ENCODE data around the gene SCYGR7.
"Not testable (repeated sequence)": the region's sequence is repeated elsewhere in the genome, so short reads cannot be mapped to it uniquely, and the experiment has no call there.

The SCYGR7 gene

GRCh38 chr2:227728035-227728434 lies at the start of gene SCYGR7:
Gene SCYGR7, plus strand, starts transcription at chr2:227728335. Its CDS starts 0 bp downstream, at chr2:227728335.
- DNase-seq, result no peak

DNA sequence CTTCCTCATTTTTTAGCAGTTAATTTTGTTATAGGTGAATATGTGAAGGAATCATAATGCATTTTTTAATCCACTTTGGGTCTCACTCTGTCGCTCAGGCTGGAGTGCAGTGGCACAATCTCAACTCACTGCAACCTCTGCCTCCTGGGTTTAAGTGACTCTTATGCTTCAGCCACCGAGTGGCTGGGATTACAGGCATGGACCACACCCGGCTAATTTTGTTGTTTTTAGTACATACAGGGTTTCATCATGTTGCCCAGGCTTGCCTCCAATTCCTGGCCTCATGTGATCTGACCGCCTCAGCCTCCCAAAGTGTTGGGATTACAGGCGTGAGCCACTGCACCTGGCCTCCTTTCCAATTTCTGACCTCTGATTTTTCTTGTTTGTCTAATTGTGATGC lies 43.9 kb upstream of the SCYGR7 start:
- no peak for DNase-seq

DNA sequence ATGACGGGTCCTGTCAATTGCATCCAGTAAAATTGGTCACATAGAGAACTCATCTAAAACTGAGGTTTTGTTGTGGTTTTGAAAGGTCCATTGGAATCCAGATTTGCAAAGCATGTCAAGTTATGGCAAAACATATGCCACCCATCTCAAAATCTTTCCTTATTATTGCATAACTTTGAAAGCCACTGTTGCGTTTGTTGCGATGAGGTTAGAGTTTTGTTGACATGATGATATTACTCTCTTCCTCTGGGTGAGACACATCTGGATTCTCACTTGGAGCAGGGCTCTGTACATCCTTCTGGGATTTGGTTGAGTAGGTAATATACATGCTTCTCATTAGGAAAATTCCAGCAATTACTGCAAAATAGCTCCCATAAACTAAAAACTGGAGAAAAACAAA lies 40.9 kb upstream of the SCYGR7 start:
- no peak for DNase-seq

GRCh38 chr2:227696990-227697679 lies 31.0 kb upstream of the SCYGR7 start:
- DNase-seq, result no peak

DNA sequence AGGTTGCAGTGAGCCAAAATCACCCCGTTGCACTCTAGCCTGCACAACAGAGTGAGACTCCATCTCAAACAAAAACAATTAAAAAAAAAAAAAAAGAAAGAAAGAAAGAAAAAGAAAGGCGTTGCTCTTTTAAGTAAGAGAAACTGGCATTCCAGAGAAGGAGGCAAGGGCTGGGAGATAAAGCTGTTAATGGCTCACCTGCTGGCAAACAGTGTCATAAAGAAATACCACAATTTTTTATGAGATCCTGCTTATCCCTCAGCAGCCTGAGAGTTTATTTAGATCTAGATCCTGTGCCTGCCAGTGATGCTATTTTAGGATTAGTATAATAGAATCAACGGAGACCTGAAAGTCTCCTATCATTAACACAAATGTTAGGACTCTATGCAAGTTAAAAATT lies 26.6 kb upstream of the SCYGR7 start:
- no peak for DNase-seq

DNA sequence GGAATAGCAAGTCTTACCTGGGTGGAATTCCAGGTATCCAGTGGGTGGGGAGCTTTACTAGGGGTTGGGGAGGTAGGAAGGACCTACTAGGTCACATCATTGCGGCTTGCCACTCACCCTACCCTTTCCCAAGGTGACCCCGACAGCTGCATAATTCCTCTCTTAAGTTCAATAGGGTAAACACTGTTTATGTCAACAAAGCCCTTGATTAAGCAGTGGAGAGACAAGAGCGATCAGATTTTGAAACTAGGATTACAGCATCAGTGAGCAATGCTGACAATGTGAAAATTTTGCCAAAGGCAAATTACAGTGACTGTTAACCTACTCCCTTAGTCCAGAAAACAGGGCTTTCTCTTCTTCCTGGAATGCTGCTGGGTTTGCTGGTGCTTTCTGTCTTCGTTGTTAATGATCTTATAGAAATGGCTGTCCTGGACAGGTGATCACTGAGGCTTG lies 24.8 kb upstream of the SCYGR7 start:
- DNase-seq, result no peak

DNA sequence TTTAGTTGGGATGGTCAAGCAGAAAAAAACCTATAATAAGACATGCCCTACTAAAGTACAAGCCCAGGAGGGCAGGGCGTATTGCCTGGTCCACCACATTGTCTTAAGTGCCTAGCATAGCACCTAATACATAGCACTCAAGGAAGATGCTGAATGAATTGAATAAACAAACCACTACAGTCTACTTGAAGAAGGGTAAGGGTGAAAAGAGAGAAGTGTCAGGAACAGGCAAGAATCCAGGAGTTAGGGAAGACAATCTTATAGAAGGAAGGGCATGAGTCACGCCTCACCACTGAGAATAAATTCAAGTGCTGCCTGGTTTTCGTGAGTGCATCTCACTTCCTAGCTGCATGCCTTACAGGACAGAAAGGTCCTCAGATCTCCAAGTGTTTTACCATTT lies 24.2 kb upstream of the SCYGR7 start:
- DNase-seq, result no peak

- no peak for DNase-seq
These were observed 21.3 kb upstream of the SCYGR7 start for GRCh38 chr2:227706859-227707258.

- no peak for DNase-seq
These were observed 20.7 kb upstream of the SCYGR7 start for GRCh38 chr2:227707390-227707789.

- DNase-seq, result no peak
These were observed 17.1 kb upstream of the SCYGR7 start for GRCh38 chr2:227710986-227711385.

DNA sequence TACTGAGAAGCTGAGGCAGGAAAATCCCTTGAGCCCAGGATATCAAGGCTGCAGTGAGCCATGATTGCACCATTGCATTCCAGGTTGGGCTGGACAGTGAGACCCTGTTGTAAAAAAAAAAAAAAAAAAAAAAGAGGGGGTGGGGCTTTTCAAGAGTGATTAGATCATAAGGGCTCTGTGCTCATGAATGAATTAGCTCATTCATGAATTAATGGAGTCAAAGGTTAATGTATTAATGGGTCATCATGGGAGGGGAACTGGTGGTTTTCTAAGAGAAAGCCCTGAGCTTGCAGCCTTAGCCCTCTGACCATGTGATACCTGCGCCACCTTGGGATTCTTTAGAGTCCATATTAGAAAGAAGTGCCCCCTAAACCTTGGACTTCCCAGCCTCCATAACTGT lies 14.8 kb upstream of the SCYGR7 start:
- DNase-seq, result no peak

- no peak for DNase-seq
These were observed 11.6 kb upstream of the SCYGR7 start for GRCh38 chr2:227716501-227716900.

- DNase-seq, result no peak
These were observed 10.2 kb upstream of the SCYGR7 start, which contains the start of gene SLC19A3 for GRCh38 chr2:227717687-227718567. Gene SLC19A3, minus strand, starts transcription at chr2:227718028. Its CDS starts 15,710 bp downstream, at chr2:227702318.

GRCh38 chr2:227719641-227720040 lies 8.5 kb upstream of the SCYGR7 start:
- no peak for DNase-seq

DNA sequence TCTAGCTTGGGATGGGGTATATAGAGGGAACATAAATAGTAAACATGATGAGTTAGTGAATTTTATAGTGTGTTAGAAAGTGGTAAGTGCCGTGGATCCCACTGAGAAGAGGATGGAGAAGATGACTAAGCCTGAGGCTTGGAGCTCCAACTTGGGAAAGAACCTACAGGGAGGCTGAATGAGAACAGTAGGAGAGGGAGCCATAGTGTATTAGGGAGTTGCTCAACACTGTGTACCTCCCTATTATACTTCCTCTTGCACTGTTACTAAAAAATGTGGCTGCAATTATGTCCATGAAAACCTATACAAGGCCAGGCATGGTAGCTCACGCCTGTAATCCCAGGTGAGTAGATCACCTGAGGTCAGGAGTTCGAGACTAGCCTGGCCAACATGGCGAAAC lies 7.5 kb upstream of the SCYGR7 start:
- DNase-seq, result no peak

DNA sequence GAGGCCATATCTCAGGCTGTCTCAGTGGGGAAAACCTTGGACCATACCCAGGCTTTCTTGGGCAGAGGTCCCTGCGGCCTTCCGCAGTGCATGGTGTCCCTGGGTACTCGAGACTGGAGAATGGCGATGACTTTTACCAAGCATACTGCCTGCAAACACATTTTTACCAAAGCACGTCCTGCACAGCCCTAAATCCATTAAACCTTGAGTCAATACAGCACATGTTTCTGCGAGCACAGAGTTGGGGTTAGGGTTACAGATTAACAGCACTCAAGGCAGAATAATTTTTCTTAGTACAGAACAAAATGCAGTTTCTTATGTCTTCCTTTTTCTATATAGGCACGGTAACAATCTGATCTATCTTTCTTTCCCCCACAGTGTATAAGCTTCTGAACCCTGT lies 5.3 kb upstream of the SCYGR7 start:
- not testable (repeated sequence) for DNase-seq

DNA sequence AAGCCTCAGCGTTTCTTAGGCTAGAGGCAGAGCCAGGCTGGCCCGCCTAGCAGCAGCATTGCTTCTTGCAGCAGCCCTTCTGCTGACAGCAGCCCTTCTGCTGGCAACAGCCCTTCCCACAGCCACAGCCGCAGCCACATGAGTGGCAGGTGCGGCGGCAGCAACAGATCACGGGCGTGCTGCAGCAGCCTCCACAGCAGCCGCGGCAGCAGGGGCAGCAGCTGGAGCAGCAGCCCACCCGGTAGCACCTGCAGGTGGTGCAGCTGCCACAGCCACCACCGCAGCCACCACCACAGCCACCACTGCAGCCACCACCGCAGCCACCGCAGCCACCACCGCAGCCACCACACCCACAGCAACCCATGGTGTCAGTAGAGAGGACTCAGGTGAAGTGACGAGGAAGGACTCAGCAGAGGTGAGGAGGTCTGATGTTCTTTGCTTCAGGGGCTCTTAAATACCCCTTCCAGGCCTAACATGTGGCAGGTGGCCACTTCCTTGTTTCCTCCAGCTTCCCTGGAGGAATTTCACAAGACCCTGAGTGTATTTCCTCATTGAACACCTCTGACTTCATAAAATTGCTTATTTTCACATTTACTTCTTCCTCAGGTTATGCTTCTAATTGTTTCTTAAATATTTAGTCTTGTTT lies 3.6 kb upstream of the SCYGR7 start, which contains the start of gene SCYGR6:
SCYGR6 (minus strand) TSS at position 364 of the 646 bp plus-strand sequence; CDS start at position 364, 0 bp downstream.
- no peak for DNase-seq

DNA sequence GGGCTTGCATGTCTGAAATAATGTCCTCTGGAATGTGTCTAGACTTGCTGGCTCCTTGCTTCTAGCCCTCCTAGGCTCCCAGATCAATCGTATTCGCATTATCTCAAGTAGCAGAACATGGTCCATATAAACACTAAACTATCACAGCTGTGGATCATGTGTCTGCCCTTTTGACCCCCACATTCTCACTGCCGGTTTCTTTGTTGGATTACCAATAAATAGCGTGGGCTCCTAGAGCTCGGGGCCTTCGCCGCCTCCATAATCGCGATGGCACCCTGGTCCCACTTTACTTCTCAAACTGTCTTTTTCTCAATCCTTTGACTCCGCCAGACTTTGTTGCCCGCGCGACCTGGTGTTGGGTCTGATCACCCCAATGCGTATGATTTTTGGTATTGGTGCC lies 11.2 kb downstream of the SCYGR7 start:
- DNase-seq, result no peak

DNA sequence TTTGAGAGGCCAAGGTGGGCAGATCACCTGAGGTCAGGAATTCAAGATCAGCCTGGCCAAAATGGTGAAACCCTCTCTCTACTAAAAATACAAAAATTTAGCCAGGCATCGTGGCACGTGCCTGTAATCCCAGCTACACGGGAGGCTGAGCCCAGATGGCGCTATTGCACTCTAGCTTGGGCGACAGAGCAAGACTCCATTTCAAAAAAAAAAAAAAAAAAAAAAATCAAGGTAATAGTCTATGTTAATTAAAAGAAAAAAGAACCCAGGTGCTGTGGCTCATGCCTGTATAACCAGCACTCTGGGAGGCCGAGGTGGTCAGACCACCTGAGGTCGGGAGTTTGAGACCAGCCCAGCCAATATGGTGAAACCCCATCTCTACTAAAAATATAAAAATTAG lies 12.6 kb downstream of the SCYGR7 start:
- not testable (repeated sequence) for DNase-seq

DNA sequence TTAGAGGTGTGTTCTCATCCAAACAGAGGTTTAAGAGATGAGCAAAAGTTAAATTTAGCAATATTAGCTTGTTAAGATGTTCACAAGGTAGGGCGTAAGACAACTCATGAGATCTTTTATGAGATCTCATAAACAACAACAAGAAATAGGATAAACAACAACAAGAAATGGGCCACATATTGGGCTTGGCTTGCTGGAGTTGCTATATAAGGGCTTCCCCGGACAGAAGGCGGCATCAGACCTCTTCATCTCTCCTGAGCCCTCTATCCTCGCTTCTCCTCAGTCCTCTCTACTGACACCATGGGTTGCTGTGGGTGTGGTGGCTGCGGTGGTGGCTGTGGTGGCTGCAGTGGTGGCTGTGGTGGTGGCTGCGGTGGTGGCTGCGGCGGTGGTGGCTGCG lies 17.5 kb downstream of the SCYGR7 start, which contains the start of gene SCYGR8:
SCYGR8 (plus strand) TSS at position 301 of the 400 bp plus-strand sequence; CDS start at position 301, 0 bp downstream.
- no peak for DNase-seq

- no peak for DNase-seq
These were observed 19.9 kb downstream of the SCYGR7 start for GRCh38 chr2:227748079-227748478.

GRCh38 chr2:227756261-227756660 lies 28.1 kb downstream of the SCYGR7 start:
- DNase-seq, result not testable (repeated sequence)

Data from AML-193 (cell line).